Frontal cortex (tissue), 4 donors: ENCODE data around the gene APAF1. TPM values are rescaled to one million over a fixed set of nuclear protein-coding genes. Genes with fewer than 3 reads are reported as not detected.

Experiments used
- DNase-seq, 2 donors: peaks; one replicate each; pipeline ENCODE4 v3.0.0; 2012; ENCODE audit warnings: low spot score in 2 of 2
- FAIRE-seq: peaks from 2 replicates; lab custom pipeline; 2012; peaks lifted over from hg19 to GRCh38; lab: Jason Lieb, UNC
- total RNA-seq: library from RNA; depleted of rRNA; stranded (reverse); fragments of >200 nt; gene quantifications from one replicate; pipeline ENCODE4 v1.2.3, GENCODE V29; 2014
- donor health status: control.
- donor health status: control.
- donor health status: control.

Gene APAF1
- total RNA-seq, 1 donor from 2014 or later = 39.9 TPM

DNA sequence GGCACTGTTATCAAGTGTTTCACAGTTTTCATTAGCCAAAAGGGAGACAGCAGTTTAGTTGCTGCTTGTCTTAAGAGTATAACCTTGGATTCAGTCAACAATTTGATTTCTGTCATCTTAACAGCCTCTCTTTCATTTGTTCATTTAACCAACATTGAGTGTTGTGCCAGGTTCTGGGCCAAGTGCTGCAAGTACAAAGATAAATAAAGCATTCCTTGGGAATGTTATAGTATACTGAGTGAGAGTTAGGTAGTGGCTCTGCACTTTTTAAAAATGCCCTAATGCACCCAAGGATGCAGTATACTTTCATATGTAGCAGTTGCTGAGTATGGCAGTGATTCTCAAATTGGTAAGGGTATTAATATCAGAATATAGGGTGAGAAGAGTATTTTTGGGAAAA lies 15.4 kb downstream of the APAF1 start:
- FAIRE-seq = no peak
- DNase-seq = no peak

DNA sequence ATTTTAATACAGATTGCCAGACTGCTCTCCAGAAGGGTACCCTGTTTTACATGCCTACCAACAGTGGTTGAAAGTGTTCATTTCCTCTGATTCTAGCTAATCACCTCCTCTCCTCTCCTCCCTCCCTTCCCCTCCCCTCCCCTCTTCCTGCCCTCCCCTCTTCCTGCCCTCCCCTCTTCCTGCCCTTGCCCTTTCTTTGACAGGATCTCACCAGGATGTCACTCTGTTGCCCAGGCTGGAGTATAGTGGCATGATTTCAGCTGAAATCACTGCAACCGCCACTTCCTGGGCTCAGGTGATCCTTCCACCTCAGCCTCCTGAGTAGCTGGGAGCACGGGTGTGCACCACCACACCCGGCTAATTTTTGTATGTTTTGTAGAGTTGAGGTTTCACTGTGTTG lies 24.7 kb downstream of the APAF1 start:
- DNase-seq (no peak), FAIRE-seq (no peak)

DNA sequence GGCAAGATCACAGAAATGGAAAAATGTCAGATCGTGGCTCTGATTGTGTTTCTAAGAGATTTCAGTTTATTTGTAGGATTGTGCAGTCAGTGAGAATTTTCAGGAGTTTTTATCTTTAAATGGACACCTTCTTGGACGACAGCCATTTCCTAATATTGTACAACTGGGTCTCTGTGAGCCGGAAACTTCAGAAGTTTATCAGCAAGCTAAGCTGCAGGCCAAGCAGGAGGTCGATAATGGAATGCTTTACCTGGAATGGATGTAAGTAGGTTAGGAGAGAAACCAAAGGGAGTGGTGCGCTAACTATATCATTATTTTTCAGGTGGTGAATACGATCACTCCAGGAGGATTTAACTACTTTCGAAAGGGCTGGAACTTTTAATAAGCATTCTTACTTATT lies 26.4 kb downstream of the APAF1 start:
- FAIRE-seq (no peak), DNase-seq (no peak)

DNA sequence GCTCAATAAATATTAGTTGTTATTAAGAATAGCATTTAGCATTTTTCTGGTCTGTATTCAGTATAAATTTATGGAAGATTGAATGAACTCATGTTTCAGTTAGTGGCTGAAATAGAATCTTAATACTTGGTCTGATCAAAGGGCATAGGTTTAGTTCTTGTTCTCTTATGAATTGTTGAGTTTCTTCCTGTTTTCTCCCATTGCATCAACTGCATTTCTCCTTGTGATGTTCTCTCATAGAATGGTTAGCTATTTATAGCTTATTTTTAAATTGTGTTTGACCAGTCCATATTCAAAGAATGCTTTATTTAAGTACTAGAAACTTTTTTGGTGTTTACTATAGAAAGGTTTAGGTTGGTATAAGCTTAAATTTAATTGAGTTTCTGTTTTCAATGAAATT lies 29.8 kb downstream of the APAF1 start:
- FAIRE-seq (no peak), DNase-seq (no peak)

DNA sequence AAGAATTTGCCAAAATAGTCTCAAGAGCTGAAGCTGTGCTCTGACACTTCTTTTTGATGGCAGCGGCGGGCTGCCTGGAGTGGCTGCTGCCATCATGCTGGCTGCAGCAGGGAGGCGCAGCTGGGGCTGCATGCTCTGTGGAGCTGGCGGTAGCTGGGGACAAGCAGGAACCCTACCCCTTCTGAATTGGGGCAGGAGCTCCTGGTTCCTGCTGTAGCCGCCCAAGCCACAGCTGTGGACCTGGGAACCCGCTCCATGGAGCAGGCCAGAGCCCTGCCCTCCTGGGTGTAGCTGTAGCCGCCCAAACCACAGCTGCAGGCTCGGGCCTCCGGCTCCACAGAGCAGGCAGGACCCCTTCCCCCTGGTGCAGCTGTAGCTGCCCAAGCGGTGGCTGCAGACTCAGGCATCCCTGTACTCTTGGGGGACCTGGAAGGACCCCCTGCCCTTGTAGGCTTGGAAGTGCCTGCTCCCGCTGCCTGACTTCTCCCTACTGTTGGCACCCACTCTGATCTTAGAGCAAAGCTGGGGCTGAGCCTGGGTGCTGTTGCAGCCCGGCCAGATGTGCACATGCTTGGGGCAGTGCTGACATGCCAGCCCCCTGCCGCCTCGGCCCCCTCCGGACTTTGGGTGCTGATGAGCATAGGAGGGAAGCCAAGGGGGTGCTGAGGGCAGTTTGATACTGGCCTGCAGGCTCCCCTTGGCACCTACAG lies 33.3 kb downstream of the APAF1 start:
- no peak for FAIRE-seq
- no peak for DNase-seq

DNA sequence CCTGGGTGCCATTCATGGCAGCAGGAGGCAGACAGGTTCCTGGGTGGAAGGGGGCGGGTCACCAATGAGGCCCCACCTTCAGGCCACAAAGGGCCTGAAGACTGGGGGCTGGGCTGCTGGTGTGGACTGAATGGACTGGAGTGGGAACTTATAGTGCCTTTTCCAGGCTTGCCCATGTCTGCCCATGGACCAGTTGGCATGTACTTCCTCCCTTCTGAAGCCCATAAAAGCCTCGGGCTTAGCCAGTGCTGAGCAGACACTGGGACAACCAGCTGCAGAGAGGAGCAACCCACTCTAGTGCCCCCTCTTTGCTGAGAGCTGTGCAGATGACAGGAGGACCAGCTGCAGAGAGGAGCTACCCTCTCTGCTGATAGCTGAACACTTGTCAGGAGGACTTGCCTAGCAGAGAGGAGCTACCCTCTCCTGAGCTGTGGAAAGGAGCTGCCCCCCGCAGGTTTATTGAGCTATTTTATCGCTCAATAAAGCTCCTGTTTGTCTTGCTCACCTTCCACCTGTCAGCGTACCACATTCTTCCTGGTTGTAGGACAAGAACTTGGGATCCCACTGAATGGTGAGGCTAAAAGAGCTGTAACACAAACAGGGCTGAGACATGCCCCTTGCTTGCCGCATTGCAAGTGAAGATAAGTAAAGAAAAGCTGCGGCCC lies 34.0 kb downstream of the APAF1 start:
- FAIRE-seq = no peak

DNA sequence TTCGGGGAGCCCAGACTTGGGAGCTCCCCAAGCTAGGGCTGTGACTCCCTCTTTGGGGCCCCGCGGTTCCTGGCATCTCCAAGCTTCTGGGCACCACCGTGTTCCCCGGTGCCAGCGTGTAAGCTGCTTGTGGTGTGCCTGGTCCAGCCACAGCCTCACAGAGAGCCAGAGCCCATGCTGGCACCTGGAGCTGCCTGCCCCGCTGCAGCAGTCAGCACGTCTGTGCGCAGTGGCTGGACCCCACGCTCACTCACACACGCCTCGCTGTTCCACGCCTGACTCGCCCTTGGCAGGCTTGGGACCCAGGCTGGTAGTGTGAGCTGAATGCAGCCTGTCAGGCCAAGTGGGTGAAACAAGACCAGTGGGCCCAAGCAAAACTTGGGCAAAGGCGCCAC lies 34.5 kb downstream of the APAF1 start:
- DNase-seq (no peak), FAIRE-seq (no peak)

More for the DNA sequence above, 34.0 kb downstream of the APAF1 start:
- no peak for DNase-seq

DNA sequence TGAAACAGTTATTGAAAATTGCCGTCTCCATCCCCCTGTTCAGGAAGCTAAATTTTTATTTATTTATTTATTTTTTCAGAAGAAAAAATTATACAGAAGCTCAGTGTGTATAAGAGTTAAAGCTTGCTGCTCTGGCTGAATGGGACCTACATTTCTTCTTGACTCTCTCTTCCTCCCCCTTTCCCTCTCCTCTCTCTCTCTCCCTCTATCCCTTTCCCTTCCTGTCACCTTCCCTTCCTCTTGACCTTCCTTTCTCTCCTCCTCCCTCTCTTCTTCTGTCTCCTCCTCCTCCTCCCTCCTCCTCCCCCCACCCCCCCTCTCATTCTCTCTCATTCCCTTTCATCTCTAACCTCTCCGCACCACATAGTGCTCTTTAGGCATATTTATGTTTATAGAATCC lies 39.1 kb downstream of the APAF1 start:
- DNase-seq (no peak), FAIRE-seq (no peak)

DNA sequence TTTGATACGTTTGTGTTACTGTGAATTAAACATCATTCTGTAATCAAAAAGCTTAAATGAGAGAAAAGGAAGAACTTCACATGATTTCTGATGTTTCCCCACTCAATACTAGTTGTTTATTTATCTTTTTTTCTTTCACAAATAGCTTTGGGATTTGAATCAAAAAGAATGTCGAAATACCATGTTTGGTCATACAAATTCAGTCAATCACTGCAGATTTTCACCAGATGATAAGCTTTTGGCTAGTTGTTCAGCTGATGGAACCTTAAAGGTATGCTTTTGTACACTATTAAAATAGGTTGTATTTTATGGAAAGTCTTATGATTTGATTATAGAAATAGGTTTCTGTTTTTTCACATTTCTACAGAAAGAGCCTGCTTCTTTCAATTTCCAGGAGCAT lies 41.5 kb downstream of the APAF1 start:
- FAIRE-seq = no peak
- DNase-seq = no peak

DNA sequence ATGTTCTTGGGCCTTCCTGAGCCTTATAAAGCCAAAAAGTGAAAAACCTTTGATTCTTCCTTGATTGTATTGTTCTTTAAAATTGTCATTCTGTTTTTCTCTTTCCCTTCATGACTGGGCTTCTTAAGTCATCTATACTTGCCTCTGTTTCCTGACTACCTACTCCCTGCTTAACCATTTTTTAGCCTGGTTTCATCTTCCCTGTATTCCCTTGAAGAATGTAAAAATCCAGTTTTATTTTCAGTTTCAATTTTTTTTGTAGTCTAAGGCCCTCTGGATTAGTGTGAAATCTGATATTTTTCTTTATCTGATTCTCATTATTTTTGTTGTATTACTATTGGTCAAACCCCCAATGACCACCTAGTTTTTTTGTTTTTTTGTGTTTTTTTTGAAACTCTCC lies 46.3 kb downstream of the APAF1 start:
- DNase-seq (no peak), FAIRE-seq (no peak)

DNA sequence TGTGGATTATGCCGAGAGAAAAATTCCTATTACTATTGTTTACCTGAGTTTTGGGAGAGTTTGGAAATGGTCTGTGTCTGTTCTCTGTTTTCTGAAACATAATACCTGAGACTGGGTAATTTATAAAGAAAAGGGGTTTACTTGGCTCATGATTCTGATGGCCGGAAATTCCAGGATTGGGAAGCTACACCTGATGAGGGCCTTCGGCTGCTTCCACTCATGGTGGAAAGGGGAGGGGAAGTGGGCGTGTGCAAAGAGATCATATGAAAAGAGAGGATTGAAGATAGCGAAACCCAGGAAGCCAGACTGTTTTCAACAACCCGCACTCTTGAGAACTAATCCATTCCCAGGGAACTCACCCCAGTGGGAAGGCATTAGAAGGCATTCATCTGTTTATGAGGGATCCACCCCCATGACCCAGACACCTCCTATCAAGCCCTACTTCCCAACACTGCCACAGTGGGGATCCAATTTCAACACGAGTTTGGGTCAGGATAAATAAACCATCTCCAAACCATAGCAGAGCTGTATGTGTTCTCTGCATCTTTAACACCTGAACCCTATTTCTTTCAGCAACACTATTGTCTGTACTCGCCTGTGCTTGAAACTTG lies 51.1 kb downstream of the APAF1 start:
- FAIRE-seq = no peak
- DNase-seq = no peak

DNA sequence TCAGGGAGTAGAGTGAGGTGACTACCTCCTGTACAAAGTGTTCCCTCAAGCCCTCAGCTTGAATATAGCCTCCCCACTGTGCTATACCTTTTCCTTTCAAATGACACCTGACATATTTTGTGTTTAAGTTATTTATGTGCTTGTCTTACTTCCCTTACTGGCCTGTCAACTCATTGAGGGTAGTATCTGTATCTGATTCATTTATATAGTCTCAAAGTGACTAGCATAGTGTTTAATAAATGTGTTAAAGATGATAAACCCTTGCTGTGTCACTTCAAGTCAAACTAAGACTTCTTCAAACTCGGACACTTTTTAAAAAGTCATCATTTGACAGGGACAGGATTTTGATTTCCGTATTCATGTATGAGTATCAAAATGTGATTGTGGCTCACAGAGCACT lies 52.1 kb downstream of the APAF1 start:
- DNase-seq = no peak
- FAIRE-seq = no peak

DNA sequence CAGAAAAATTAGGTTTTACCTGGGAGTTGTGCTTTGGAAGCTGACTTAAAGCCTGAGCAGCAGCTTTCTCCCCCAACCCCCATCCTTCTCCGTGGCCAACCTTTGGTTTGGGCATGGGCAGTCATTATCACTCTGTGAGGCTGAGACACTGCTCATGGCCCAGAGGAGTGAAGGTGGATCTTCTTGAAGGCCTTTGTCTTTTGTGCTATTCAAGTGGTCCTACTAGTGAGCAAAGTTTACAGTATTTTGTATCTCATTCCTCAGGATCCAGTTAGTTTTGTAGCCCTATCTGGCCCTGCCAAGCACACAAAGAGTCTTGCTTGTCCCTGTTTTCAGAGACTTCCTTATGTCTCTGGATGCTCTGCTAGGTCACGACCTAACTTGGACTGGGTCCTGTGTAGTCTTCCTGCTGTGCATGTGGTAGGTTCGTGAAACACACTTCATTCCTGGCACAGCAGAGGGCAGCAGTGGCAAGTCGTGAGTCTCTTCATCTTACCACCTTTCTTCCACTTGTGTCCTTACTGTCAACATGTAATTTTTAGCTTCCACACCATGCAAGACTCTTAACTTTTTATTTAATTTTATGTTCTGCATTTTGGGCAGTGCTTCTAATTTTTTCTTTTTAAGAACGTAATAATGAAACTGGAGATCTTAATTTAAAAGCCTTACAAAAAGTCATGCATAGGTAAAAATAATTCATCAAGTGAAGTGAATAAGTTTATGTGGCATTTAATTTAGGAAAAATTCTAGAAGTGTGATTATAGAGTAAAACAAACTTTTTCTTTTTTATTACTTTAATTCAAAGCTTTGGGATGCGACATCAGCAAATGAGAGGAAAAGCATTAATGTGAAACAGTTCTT lies 53.7 kb downstream of the APAF1 start:
- DNase-seq (peak; percentile 17 to 55), FAIRE-seq (no peak)

DNA sequence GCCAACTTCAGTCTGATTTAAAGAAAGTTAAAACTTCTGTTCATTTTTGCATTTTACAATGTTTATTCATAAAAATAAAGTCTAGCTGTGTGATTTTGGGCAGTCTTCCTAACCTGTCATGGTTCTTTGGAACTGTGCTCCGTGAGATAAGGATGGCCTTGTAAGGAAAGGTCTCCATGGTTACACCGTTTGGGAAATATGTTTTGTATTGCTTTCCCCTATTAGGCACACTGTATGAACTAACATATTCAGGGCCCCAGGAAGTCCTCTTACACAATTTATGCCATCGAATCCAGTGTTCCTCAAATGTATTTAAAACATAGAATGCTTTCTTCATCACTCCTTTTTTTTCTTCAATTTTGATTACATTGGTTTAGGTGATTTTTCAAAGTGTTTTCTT lies 54.5 kb downstream of the APAF1 start:
- FAIRE-seq (no peak), DNase-seq (no peak)

DNA sequence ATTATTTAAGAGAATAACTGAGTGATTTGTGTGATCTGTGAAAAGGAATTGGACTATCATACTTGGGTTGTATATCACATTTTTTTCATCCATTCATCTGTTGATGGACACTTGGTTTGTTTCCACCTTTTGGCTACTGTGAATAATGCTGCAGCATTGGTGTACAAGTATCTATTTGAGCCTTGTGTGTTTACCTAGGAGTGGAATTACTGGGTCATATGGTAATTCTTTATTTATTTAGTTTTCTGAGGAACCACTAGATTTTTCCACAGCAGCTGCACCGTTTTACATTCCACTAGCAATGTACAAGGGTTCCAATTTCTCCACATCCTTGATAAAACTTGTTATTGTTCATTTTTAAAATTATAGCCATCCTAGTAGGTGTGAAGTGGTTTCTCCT lies 56.1 kb downstream of the APAF1 start:
- no peak for FAIRE-seq

DNA sequence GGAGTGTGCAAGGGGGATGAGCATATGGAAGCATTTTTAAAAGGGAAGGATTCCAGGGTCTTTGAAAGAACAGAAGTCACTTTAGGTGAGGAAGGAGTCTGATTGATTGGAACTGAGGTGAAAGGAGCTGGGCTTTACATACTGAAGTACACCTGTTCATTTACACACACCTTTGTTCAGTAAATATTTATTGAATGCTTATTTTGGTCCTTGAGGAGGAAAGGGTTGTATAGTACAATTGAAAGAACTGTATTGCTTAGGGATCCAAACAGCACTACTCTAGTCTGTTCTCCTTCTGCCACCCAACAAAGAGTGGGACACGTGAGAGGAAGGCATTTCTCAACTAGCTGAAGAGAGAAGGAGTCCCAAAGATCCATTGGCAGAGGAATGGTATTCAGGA lies 63.9 kb downstream of the APAF1 start:
- no peak for FAIRE-seq
- DNase-seq = no peak

More for the DNA sequence above, 56.1 kb downstream of the APAF1 start:
- DNase-seq = no peak

DNA sequence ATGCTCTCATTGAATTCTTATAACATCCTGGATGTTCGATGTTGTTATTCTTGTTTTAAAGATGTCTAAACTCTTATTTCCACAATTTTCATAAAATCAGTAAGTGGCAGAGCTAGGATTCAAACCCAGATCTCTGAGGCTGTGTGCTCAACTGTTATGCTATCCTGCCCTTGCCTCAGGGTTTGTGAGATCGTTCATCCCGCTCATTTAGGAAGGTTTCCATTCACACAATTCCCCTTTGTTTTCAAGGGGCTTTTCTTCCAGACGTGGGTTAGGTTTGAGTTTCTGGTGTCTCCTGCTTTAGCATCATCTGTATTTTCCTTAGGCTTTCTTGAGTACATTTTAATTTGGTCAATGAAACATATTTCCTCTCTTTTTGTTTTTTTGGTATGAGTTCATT lies 69.3 kb downstream of the APAF1 start:
- no peak for DNase-seq
- no peak for FAIRE-seq

DNA sequence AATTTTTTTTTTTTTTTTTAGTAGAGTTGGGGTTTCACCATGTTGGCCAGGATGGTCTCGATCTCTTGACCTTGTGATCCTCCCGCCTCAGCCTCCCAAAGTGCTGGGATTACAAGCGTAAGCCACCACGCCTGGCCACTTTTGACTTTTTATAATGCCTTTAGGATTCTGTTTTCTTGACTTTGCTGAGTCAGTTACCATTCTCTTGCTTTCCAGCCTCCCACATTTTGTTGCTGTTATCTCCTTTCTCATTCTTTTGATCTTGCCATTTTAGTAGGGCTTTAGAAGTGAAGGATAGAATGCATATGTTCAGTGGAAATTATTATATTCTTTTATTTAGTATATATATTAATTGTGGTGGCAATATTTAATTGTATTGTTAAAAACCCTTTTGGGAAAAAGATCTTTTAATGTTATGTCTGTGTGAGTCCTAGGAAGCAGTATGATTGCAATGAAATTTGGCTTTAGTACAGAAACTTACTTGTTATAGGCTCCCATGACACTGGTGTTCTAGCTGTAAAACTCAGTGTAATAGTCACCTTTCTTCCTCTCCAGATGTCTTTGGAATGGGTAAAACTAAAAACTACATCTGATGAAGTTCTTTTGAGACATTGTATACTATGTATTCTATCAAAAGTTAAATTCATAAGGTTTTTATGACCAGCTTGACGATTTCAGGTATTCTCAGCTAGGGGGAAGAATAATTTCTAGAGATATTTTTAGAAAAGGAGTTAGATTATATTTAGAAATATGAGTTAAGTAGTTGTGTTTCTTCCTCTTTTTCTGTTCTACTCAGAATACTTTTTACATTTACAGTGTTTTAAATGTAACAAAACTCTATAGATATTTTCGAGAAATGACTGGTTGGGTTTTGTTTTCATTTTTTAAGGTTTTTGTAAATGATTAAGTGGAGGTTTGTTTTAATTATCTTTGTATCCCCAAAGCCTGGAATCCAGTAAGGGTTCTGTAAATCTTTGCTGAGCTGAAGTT lies 74.7 kb downstream of the APAF1 start:
- FAIRE-seq (no peak), DNase-seq (no peak)

DNA sequence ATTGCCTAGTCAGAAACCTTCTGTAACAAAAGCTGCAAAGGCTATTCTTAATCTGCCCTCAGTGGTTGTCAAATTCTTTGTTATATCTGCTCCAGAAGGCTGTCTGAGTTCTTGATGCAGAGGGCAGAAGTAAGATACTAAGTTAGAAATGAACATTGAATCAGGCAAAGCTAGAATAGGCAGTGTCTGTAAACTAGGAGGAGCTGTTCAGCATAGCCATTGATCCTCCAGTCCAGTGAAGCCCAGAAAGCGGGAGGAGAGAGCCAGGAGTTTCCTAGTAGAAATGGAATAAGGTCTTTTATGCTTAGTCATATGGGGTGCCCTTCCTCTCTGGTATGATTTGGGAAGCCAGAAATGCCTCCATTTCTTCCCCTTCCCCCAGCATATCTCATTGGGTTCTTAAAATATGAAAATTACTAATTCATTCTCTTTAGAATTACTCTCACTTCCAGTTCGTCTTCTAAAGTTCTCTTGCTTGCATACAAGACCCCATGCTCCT lies 76.2 kb downstream of the APAF1 start:
- FAIRE-seq = no peak
- DNase-seq = no peak
